GM10248 (cell line): ENCODE measurements around the gene DSCAML1.

Source experiments
- CTCF ChIA-PET: fragments of 300-600 bp; sonication (Branson Sonifier 250); formaldehyde crosslinking; extraction: SDS; loops from one replicate; lab custom pipeline; 2021; ENCODE audit warnings: antibody characterized with exemption; lab: Yijun Ruan, JAX
- POLR2A ChIA-PET: fragments of 350-650 bp; sonication (Branson Sonifier 250); formaldehyde crosslinking; extraction: SDS; loops from one replicate; lab custom pipeline; 2020; ENCODE audit warnings: antibody characterized with exemption; lab: Yijun Ruan, JAX
- DNase-seq: peaks from one replicate; pipeline ENCODE4 v3.0.0; 2012; ENCODE audit errors: extremely low spot score
- TF ChIP-seq, protein P1 (sequence below): IDR thresholded peaks from 2 replicates; pipeline ENCODE4 v1.5.1; 2012; ENCODE audit warnings: mild to moderate bottlenecking, low read depth; ENCODE audit errors: extremely low read depth, missing control alignments, control extremely low read depth

The DSCAML1 gene

DNA sequence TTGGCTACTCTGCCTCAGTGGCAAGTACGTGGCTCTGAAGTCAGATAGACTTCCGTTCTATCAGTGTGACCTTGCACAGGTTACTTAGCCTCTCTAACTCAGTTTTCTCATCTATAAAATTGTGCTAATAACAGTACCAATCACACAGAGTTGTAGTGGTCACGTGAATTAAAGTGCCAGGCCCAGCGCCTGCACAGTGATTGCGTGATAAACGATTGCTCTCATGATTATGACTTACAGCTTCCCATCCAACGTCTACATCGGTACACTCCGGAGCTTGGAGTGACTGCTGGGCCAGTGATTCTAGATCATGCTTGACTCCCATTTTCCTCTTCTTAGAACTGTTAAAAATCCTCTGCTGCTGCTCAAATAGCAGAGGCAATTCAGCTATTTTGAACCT, 247.6 kb downstream of the DSCAML1 start:
- CTCF ChIA-PET: no interaction called here
- POLR2A ChIA-PET: no interaction called here
- TF ChIP-seq, protein P1, sequence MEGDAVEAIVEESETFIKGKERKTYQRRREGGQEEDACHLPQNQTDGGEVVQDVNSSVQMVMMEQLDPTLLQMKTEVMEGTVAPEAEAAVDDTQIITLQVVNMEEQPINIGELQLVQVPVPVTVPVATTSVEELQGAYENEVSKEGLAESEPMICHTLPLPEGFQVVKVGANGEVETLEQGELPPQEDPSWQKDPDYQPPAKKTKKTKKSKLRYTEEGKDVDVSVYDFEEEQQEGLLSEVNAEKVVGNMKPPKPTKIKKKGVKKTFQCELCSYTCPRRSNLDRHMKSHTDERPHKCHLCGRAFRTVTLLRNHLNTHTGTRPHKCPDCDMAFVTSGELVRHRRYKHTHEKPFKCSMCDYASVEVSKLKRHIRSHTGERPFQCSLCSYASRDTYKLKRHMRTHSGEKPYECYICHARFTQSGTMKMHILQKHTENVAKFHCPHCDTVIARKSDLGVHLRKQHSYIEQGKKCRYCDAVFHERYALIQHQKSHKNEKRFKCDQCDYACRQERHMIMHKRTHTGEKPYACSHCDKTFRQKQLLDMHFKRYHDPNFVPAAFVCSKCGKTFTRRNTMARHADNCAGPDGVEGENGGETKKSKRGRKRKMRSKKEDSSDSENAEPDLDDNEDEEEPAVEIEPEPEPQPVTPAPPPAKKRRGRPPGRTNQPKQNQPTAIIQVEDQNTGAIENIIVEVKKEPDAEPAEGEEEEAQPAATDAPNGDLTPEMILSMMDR: no peak
- no peak for DNase-seq

DNA sequence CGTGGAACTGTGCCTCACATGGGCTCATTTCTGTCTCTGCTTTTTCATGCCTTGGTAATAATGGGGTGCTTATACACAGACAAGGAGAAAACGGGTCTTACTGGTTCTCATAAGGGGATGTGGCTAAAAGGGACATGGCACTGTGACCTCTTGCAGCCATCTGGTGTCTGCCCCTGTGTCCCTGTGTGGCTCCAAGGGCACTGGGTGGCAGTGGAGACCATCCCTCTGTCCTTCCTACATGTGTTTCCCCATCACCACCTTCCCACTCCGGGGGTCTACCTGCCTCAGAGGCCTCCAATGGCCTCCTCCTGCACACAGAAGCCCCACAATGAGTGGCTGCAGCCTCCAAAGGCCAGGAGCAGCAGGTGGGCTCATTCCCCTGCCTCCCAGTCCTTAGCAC, 248.1 kb downstream of the DSCAML1 start:
- POLR2A ChIA-PET: no interaction called here
- CTCF ChIA-PET: interaction anchor here (1.8 kb wide), 1 partner anchor 123 kb away, joined by 4 read pairs; no protein-coding TSS in a partner anchor
- no peak for DNase-seq
- TF ChIP-seq, protein P1: no peak

DNA sequence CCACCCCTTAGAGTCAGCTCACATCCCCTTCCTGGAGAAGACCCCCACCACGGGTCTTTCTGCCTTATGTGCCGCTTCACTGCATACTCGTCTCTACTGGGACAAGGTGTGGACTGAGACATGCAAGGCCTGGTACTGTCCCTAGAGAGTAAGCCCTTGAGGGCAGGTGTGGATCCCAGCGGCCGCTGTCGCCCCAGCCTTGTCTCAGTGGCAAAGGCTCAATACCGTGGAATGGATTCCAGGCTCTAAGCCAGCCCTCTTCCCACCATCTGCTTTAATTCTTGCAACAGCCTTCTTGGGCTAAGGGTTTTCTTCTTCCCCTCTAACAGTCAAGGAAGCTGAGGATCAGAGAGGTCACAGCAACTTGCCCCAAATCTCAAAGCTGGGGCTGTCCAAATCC, 249.1 kb downstream of the DSCAML1 start:
- CTCF ChIA-PET: interaction anchor here (1.8 kb wide), 1 partner anchor 122 kb away, joined by 4 read pairs; no protein-coding TSS in a partner anchor
- POLR2A ChIA-PET: no interaction called here
- TF ChIP-seq, protein P1: no peak
- DNase-seq: no peak

DNA sequence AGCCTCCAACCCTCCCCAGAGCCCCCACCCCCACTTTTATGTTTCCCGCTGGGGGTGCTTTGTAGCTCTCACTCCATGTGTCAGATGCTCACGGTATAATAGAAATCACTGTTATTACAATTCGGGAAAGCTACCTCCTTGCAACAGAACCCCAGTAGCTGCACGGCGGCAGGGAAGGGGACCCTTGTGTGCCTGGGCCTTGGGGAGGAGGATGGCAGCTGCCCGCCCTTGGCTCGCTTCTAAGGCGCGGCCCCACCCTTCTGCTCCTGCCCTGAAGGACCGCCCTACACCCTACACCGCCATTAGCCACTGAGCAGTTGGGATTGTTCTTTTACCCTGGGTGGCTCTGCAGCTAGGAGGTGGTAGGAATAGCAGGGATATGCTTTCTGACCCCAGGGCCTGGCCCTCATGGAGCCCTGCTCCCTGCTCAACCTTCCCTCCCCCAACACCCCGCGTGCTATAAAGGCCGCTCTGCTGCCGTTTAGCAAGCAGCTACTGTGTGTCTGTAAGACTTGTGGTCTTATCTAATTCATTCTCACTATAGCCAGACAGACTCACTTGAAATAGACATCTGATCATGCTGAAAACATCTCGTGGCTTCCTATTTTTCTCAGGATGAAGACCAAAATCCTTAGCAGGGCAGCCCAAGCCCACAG, 249.7 kb downstream of the DSCAML1 start:
- no peak for DNase-seq
- CTCF ChIA-PET: interaction anchor here (1.8 kb wide), 1 partner anchor 121 kb away, joined by 4 read pairs; no protein-coding TSS in a partner anchor
- POLR2A ChIA-PET: no interaction called here
- TF ChIP-seq, protein P1: no peak

DNA sequence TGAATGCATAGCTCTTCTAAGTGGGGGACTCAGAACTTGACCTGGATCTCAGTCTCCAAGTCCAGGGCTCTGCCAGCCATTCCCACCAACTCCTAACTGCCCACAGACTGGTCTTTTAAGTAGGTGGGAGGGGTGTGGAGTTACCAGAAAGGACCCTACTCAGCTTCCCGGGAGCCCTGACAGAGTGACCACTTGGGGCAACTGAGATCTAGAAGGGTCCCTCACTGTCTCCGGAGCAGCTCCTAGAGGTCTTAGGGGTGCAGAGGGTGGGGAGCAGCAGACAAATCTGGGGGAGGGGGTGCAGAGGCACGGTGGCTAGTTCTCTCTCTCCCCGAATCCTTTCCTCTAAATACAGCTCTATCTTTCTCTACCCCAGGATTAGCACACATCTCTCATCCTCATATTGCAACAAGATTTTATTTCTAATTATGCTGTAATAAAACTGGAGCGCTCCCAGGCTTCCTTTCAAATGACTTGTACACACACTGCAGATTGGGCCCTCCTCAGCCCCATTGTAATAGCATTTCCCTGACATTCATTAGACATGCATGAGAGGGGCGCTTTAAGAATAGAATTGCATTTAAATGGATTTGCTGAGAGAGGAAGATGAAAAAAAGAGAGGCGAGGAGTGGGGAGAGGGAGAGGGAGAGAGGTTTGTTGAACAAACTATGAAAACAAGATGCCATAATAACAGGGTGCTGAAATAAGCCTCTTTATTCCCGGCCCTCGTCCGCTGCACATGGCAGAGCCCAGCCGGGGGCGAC, 250.4 kb downstream of the DSCAML1 start:
- POLR2A ChIA-PET: no interaction called here
- CTCF ChIA-PET: interaction anchor here (1.0 kb wide), 1 partner anchor 26 kb away, joined by 4 read pairs; no protein-coding TSS in a partner anchor
- no peak for DNase-seq
- TF ChIP-seq, protein P1: no peak

DNA sequence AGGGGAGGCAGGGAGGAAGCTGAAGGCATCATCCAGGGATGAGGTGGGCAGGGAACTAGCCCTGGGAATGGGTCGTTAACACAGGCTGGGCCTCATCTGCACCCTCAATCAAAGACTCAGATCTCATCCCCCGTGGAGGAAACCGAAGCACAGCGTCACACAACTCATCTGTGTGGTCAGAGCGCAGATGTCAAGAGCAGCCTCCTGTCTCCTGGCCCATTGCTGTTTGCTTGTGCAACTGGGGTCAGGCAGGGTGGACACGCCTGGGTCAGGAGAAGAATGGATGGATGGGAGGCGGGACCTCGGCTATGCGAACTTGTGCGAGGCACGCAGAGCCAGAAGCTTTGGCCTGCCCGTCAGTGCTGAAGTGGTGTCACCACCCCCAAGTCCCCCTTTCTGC, 251.3 kb downstream of the DSCAML1 start:
- DNase-seq: no peak
- TF ChIP-seq, protein P1: no peak
- ChIA-PET CTCF (no interaction called here), POLR2A (no interaction called here)
